H9 (cell line): ENCODE measurements around the gene PUM2. TPM values are rescaled to one million over a fixed set of nuclear protein-coding genes. Genes with fewer than 3 reads are reported as not detected.

Experiments
- DNase-seq: peaks from one replicate; pipeline ENCODE4 v3.0.0-alpha.2; 2017
- H2AFZ ChIP-seq: one replicate; pipeline ENCODE4 v1.6.1; 2013; ENCODE audit warnings: mild to moderate bottlenecking, low read length, control low read depth, moderate library complexity
- H2AK5ac ChIP-seq: 2 replicates; pipeline ENCODE4 v1.6.1; 2013; ENCODE audit warnings: low read length, control low read depth, mixed read lengths; ENCODE audit not compliant: insufficient read length
- H2BK120ac ChIP-seq: one replicate; pipeline ENCODE4 v1.6.1; 2013; ENCODE audit warnings: low read depth, mild to moderate bottlenecking, low read length, control low read depth, inconsistent platforms; ENCODE audit not compliant: poor library complexity, severe bottlenecking
- H2BK12ac ChIP-seq: 2 replicates; pipeline ENCODE4 v1.6.1; 2013; ENCODE audit warnings: low read length, control low read depth, mixed read lengths, low read depth; ENCODE audit not compliant: insufficient read length
- H2BK15ac ChIP-seq: 2 replicates; pipeline ENCODE4 v1.6.1; 2013; ENCODE audit warnings: low read depth, low read length, control low read depth
- H2BK20ac ChIP-seq: one replicate; pipeline ENCODE4 v1.6.1; 2013; ENCODE audit warnings: low read depth, mild to moderate bottlenecking, low read length, control low read depth, inconsistent platforms; ENCODE audit not compliant: poor library complexity, severe bottlenecking
- H2BK5ac ChIP-seq: 2 replicates; pipeline ENCODE4 v1.6.1; 2013; ENCODE audit warnings: low read length, control low read depth, mixed read lengths; ENCODE audit not compliant: insufficient read length
- H3K14ac ChIP-seq: 2 replicates; pipeline ENCODE4 v1.6.1; 2013; ENCODE audit warnings: low read length, control low read depth; ENCODE audit not compliant: insufficient read depth
- H3K18ac ChIP-seq: 2 replicates; pipeline ENCODE4 v1.6.1; 2013; ENCODE audit warnings: low read depth, mild to moderate bottlenecking, mixed read lengths, low read length, control low read depth; ENCODE audit not compliant: insufficient read length
- H3K23ac ChIP-seq: 2 replicates; pipeline ENCODE4 v1.6.1; 2013; ENCODE audit warnings: low read length, control low read depth, mixed read lengths, low read depth; ENCODE audit not compliant: insufficient read length
- H3K23me2 ChIP-seq: 2 replicates; pipeline ENCODE4 v1.6.1; 2013; ENCODE audit warnings: low read depth, mild to moderate bottlenecking, mixed read lengths, low read length, control low read depth; ENCODE audit not compliant: insufficient read length, poor library complexity, severe bottlenecking
- H3K27ac ChIP-seq: 2 replicates; pipeline ENCODE4 v1.5.1; 2013; ENCODE audit warnings: low read length, control low read depth, mixed read lengths, low read depth; ENCODE audit not compliant: insufficient read length
- H3K27me3 ChIP-seq: 2 replicates; pipeline ENCODE4 v1.6.1; 2013; ENCODE audit warnings: low read length, control low read depth, inconsistent platforms; ENCODE audit not compliant: insufficient read depth
- H3K4ac ChIP-seq: 2 replicates; pipeline ENCODE4 v1.6.1; 2013; ENCODE audit warnings: low read depth, mild to moderate bottlenecking, control low read depth, inconsistent platforms, low read length, moderate library complexity
- H3K4me1 ChIP-seq: 2 replicates; pipeline ENCODE4 v1.6.1; 2013; ENCODE audit warnings: low read length, control low read depth, inconsistent platforms; ENCODE audit not compliant: insufficient read depth
- H3K4me2 ChIP-seq: 2 replicates; pipeline ENCODE4 v1.6.1; 2013; ENCODE audit warnings: low read length, control low read depth, mixed read lengths; ENCODE audit not compliant: insufficient read length, insufficient read depth
- H3K56ac ChIP-seq: 2 replicates; pipeline ENCODE4 v1.6.1; 2013; ENCODE audit warnings: low read depth, mild to moderate bottlenecking, mixed read lengths, low read length, control low read depth; ENCODE audit not compliant: insufficient read length
- H3K79me1 ChIP-seq: 2 replicates; pipeline ENCODE4 v1.6.1; 2013; ENCODE audit warnings: low read depth, mild to moderate bottlenecking, moderate library complexity, low read length, control low read depth, inconsistent platforms; ENCODE audit not compliant: insufficient read depth, poor library complexity, severe bottlenecking
- H3K79me2 ChIP-seq: 2 replicates; pipeline ENCODE4 v1.6.1; 2013; ENCODE audit warnings: low read length, control low read depth, inconsistent platforms; ENCODE audit not compliant: insufficient read depth
- H3K9ac ChIP-seq: 2 replicates; pipeline ENCODE4 v1.6.1; 2013; ENCODE audit warnings: low read length, control low read depth, mixed read lengths; ENCODE audit not compliant: insufficient read length; ENCODE audit errors: extremely low read depth
- H3K9me3 ChIP-seq: one replicate; pipeline ENCODE4 v1.6.1; 2013; ENCODE audit warnings: low read depth, low read length, inconsistent platforms; ENCODE audit not compliant: control insufficient read depth
- H3T11ph ChIP-seq: one replicate; pipeline ENCODE4 v1.6.1; 2013; ENCODE audit warnings: mild to moderate bottlenecking, low read length, control low read depth, inconsistent platforms
- H4K20me1 ChIP-seq: one replicate; pipeline ENCODE4 v1.6.1; 2013; ENCODE audit not compliant: control insufficient read depth, insufficient read length, insufficient read depth
- H4K5ac ChIP-seq: 2 replicates; pipeline ENCODE4 v1.6.1; 2013; ENCODE audit warnings: low read depth, mild to moderate bottlenecking, mixed read lengths, low read length, control low read depth; ENCODE audit not compliant: insufficient read length
- H4K8ac ChIP-seq: replicated peaks from 2 replicates; pipeline ENCODE4 v1.6.1; 2013; ENCODE audit warnings: low read length, control low read depth, mixed read lengths, low read depth; ENCODE audit not compliant: insufficient read length
- H4K91ac ChIP-seq: 2 replicates; pipeline ENCODE4 v1.6.1; 2013; ENCODE audit warnings: low read depth, mild to moderate bottlenecking, moderate library complexity, mixed read lengths, low read length, control low read depth; ENCODE audit not compliant: insufficient read length
- H3K27ac Mint-ChIP-seq, 3 experiments: 2 replicates in 2 of 3; 3 replicates in 1 of 3; pipeline ENCODE4 v1.8.0; 2020 to 2021; ENCODE audit warnings: mixed read lengths in 3 of 3, mild to moderate bottlenecking in 1 of 3, moderate library complexity in 1 of 3
- H3K27me3 Mint-ChIP-seq: 2 replicates; pipeline ENCODE4 v1.8.0; 2021; ENCODE audit warnings: low read depth, mild to moderate bottlenecking, moderate library complexity, mixed read lengths
- H3K36me3 Mint-ChIP-seq, 3 experiments: 2 replicates in 2 of 3; 3 replicates in 1 of 3; pipeline ENCODE4 v1.8.0; 2020 to 2021; ENCODE audit warnings: low read depth in 3 of 3, mixed read lengths in 3 of 3; ENCODE audit not compliant: insufficient read depth in 1 of 3
- H3K4me1 Mint-ChIP-seq, 2 experiments: 2 replicates each; pipeline ENCODE4 v1.8.0; 2020; ENCODE audit warnings: mixed read lengths in 2 of 2
- H3K4me3 Mint-ChIP-seq, 2 experiments: 2 replicates in 1 of 2; 3 replicates in 1 of 2; pipeline ENCODE4 v1.8.0; 2020 to 2021; ENCODE audit warnings: mild to moderate bottlenecking in 2 of 2, mixed read lengths in 2 of 2, moderate library complexity in 1 of 2
- H3K9me3 Mint-ChIP-seq, 2 experiments: 2 replicates in 1 of 2; 3 replicates in 1 of 2; pipeline ENCODE4 v1.8.0; 2020; ENCODE audit warnings: mild to moderate bottlenecking in 2 of 2, mixed read lengths in 2 of 2, moderate library complexity in 1 of 2
- WGBS: extraction: QIAGEN DNeasy Blood & Tissue Kit; methylation state at CpG from one replicate; pipeline ENCODE4 v1.1.7; 2013; ENCODE audit warnings: missing lambda C conversion rate, low lambda C conversion rate, mixed read lengths; ENCODE audit not compliant: insufficient read length; ENCODE audit errors: extremely low coverage; 5-methylcytosine and 5-hydroxymethylcytosine counted together
- total RNA-seq: library from RNA; stranded (reverse); gene quantifications from 2 replicates; pipeline ENCODE4 v1.2.1, GENCODE V29; 2021
- TF ChIP-seq, protein P1 (sequence below): fragments of 200-600 bp; sonication (generic); conservative IDR thresholded peaks from 3 replicates; pipeline ENCODE4 v1.8.0; 2021; ENCODE audit warnings: antibody characterized with exemption, mild to moderate bottlenecking

Gene PUM2
- total RNA-seq, 1 experiment from 2014 or later, result 96.6 TPM

DNA sequence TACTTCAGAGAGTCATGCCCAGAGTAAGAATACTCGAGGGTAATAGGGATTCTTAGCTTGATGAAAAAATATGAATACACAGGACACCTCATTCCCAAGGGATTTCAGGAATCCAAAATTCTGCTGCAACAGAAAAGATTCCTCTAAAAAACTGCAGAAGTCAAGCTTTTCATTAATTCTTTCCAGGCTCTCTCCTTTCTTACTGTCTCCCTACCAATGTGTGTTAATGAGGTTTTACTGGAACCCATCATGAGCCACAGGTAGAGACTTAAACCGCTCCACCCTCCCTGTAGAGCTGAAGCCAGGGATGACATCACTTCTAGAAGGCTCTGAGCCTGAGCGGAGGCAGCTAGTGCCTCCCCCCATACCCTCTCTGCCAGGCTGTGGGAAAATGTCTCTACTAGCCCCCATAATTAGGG is 129.1 kb downstream of the PUM2 start:
- no peak overlapping the region for H4K5ac ChIP-seq
- no peak overlapping the region for H3T11ph ChIP-seq
- no peak overlapping the region for H4K8ac ChIP-seq
- H3K27ac ChIP-seq, result no peak overlapping the region
- H2BK12ac ChIP-seq, result no peak overlapping the region
- no peaks in the 10 kb centered on the region for H3K9me3 ChIP-seq
- peaks cover 9% of the 10 kb centered on the region; the same call in 1 of the 2 replicates for H3K4me1 ChIP-seq
- no peak overlapping the region for H3K18ac ChIP-seq
- H3K56ac ChIP-seq, result no peak overlapping the region
- no peak overlapping the region for H2BK120ac ChIP-seq
- no peak overlapping the region for H3K14ac ChIP-seq
- Mint-ChIP-seq H3K27ac (peak overlapping the region in 1 of 3 experiments; percentile 29; a peak in 2 of 7 replicates), H3K36me3 (peaks cover 12 to 21% (median 14%) of the 10 kb centered on the region in 3 experiments; a peak in 6 of 7 replicates), H3K4me3 (peak overlapping the region in 1 of 2 experiments; percentile 79; a peak in 2 of 5 replicates), H3K9me3 (no peaks in the 10 kb centered on the region; a peak in 1 of 5 replicates), H3K27me3 (peaks cover 19% of the 10 kb centered on the region), H3K4me1 (peaks cover 28 to 31% of the 10 kb centered on the region in 2 experiments)
- no peak overlapping the region for H2AK5ac ChIP-seq
- WGBS, result no CpG with 5 or more reads among the region's 3 CpGs
- H3K23ac ChIP-seq, result no peak overlapping the region
- no peak overlapping the region for H2BK5ac ChIP-seq
- H3K4me2 ChIP-seq, result no peak overlapping the region
- no peak overlapping the region for H3K4ac ChIP-seq
- H3K79me2 ChIP-seq, result peaks cover 18% of the 10 kb centered on the region; the same call in 1 of the 2 replicates
- TF ChIP-seq, protein P1, sequence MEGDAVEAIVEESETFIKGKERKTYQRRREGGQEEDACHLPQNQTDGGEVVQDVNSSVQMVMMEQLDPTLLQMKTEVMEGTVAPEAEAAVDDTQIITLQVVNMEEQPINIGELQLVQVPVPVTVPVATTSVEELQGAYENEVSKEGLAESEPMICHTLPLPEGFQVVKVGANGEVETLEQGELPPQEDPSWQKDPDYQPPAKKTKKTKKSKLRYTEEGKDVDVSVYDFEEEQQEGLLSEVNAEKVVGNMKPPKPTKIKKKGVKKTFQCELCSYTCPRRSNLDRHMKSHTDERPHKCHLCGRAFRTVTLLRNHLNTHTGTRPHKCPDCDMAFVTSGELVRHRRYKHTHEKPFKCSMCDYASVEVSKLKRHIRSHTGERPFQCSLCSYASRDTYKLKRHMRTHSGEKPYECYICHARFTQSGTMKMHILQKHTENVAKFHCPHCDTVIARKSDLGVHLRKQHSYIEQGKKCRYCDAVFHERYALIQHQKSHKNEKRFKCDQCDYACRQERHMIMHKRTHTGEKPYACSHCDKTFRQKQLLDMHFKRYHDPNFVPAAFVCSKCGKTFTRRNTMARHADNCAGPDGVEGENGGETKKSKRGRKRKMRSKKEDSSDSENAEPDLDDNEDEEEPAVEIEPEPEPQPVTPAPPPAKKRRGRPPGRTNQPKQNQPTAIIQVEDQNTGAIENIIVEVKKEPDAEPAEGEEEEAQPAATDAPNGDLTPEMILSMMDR, result no peak
- no peak overlapping the region for H2BK15ac ChIP-seq
- no peak overlapping the region for H4K91ac ChIP-seq
- no peaks in the 10 kb centered on the region for H3K79me1 ChIP-seq
- no peak for DNase-seq
- H2AFZ ChIP-seq, result no peak overlapping the region
- H3K23me2 ChIP-seq, result peaks cover 10% of the 10 kb centered on the region
- no peak overlapping the region for H3K9ac ChIP-seq
- H2BK20ac ChIP-seq, result no peak overlapping the region
- no peaks in the 10 kb centered on the region for H4K20me1 ChIP-seq
- H3K27me3 ChIP-seq, result no peaks in the 10 kb centered on the region
